GM12878 (cell line): ENCODE data around the gene SH3BP1. TPM values are rescaled to one million over a fixed set of nuclear protein-coding genes. Genes with fewer than 3 reads are reported as not detected.

Experiments
- E4F1 ChIP-seq: fragments of 450-650 bp; IDR thresholded peaks from 2 replicates; pipeline ENCODE4 v1.6.1; 2018; ENCODE audit warnings: borderline replicate concordance, mild to moderate bottlenecking; ENCODE audit not compliant: partially characterized antibody
- ELK1 ChIP-seq: IDR thresholded peaks from 2 replicates; pipeline ENCODE4 v1.6.1; 2012; ENCODE audit warnings: low read depth, low read length, improper control_type of control experiment
- GABPA ChIP-seq: IDR thresholded peaks from 2 replicates; pipeline ENCODE4 v1.6.1; 2014; ENCODE audit warnings: antibody characterized with exemption, low read depth, mild to moderate bottlenecking, inconsistent platforms
- HDAC6 ChIP-seq: fragments of 200-600 bp; sonication (generic); IDR thresholded peaks from one replicate; pipeline ENCODE4 v1.8.0; 2017; ENCODE audit warnings: antibody characterized with exemption; ENCODE audit not compliant: unreplicated experiment
- IKZF1 ChIP-seq: fragments of 450-650 bp; conservative IDR thresholded peaks from 2 replicates; pipeline ENCODE4 v1.6.1; 2017; ENCODE audit warnings: antibody characterized with exemption, mild to moderate bottlenecking
- KLF5 ChIP-seq: fragments of 450-650 bp; IDR thresholded peaks from 2 replicates; pipeline ENCODE4 v1.6.1; 2014; ENCODE audit warnings: mild to moderate bottlenecking; ENCODE audit not compliant: partially characterized antibody
- MEF2A ChIP-seq: IDR thresholded peaks from 2 replicates; pipeline ENCODE4 v1.6.1; 2011; ENCODE audit warnings: low read depth, mild to moderate bottlenecking, low read length, moderate library complexity; ENCODE audit not compliant: insufficient read depth
- MTA3 ChIP-seq: IDR thresholded peaks from 2 replicates; pipeline ENCODE4 v1.6.1; 2012; ENCODE audit warnings: low read length, inconsistent platforms, borderline replicate concordance
- NFIC ChIP-seq: IDR thresholded peaks from 2 replicates; pipeline ENCODE4 v1.6.1; 2012; ENCODE audit warnings: low read depth, mild to moderate bottlenecking, inconsistent platforms, low read length, moderate library complexity
- PML ChIP-seq: IDR thresholded peaks from 2 replicates; pipeline ENCODE4 v1.6.1; 2012; ENCODE audit warnings: low read length, inconsistent platforms
- RAD51 ChIP-seq: fragments of 450-650 bp; IDR thresholded peaks from 2 replicates; pipeline ENCODE4 v1.6.1; 2016; ENCODE audit warnings: moderate library complexity, mild to moderate bottlenecking, inconsistent platforms
- SREBF2 ChIP-seq: IDR thresholded peaks from 2 replicates; pipeline ENCODE4 v1.6.1; 2012; ENCODE audit warnings: mild to moderate bottlenecking, low read length
- SUPT20H ChIP-seq: IDR thresholded peaks from 2 replicates; pipeline ENCODE4 v1.6.1; 2011; ENCODE audit warnings: low read depth, mild to moderate bottlenecking, low read length, moderate library complexity, borderline replicate concordance; ENCODE audit not compliant: control insufficient read depth
- TARDBP ChIP-seq: IDR thresholded peaks from 2 replicates; pipeline ENCODE4 v1.6.1; 2016; ENCODE audit warnings: borderline replicate concordance
- USF2 ChIP-seq: IDR thresholded peaks from 2 replicates; pipeline ENCODE4 v1.6.1; 2011; ENCODE audit warnings: low read depth, low read length, improper control_type of control experiment, borderline replicate concordance
- ZBTB40 ChIP-seq: fragments of 450-650 bp; IDR thresholded peaks from 2 replicates; pipeline ENCODE4 v1.6.1; 2016; ENCODE audit warnings: mild to moderate bottlenecking, moderate library complexity, borderline replicate concordance
- ZNF622 ChIP-seq: fragments of 450-650 bp; IDR thresholded peaks from 2 replicates; pipeline ENCODE4 v1.6.1; 2017; ENCODE audit warnings: mild to moderate bottlenecking, inconsistent platforms
- polyA plus RNA-seq, 11 experiments: library from polyadenylated mRNA; depleted of rRNA in 4 of 11; unstranded in 6 of 11; stranded (reverse) in 5 of 11; fragments of >200 nt; fragmentation: Nextera tagmentation in 4 of 11; fragmentation: Illumina TruSeq in 1 of 11; extraction: Ambion mirVana in 4 of 11; extraction: Trizol in 1 of 11; gene quantifications; 1 replicate in 1 of 11; 2 replicates in 10 of 11; pipeline versions ENCODE4 v1.2.1 to v1.2.3, GENCODE V29; 2011 to 2016; ENCODE audit warnings: inconsistent platforms in 2 of 11, missing spikeins in 2 of 11, low read depth in 1 of 11
- total RNA-seq, 4 experiments: library from RNA; depleted of rRNA in 3 of 4; stranded (reverse); fragments of >200 nt in 3 of 4; fragmentation: Illumina TruSeq in 1 of 4; extraction: Trizol in 1 of 4; gene quantifications; 2 replicates each; pipeline versions ENCODE4 v1.2.1 to v1.2.3, GENCODE V29; 2013 to 2021
- TF ChIP-seq, protein P1 (sequence below): fragments of 450-650 bp; IDR thresholded peaks from 2 replicates; pipeline ENCODE4 v1.6.1; 2018; ENCODE audit warnings: mild to moderate bottlenecking, low read depth, moderate library complexity; ENCODE audit not compliant: partially characterized antibody

SH3BP1 gene
- total and polyA plus RNA-seq, 10 of the 15 experiments (the other 5 are each of a cell fraction or from before 2014, with no cell fraction given) = 0.29 to 70.5 (median 22.5) TPM

- 0 out of 2 replicates have a peak, but pooled peaks have one; percentile 51 for TF ChIP-seq TARDBP
- peak; percentile 85 for TF ChIP-seq ELK1
- TF ChIP-seq ZBTB40 = peak; percentile 98
- TF ChIP-seq, protein P1, sequence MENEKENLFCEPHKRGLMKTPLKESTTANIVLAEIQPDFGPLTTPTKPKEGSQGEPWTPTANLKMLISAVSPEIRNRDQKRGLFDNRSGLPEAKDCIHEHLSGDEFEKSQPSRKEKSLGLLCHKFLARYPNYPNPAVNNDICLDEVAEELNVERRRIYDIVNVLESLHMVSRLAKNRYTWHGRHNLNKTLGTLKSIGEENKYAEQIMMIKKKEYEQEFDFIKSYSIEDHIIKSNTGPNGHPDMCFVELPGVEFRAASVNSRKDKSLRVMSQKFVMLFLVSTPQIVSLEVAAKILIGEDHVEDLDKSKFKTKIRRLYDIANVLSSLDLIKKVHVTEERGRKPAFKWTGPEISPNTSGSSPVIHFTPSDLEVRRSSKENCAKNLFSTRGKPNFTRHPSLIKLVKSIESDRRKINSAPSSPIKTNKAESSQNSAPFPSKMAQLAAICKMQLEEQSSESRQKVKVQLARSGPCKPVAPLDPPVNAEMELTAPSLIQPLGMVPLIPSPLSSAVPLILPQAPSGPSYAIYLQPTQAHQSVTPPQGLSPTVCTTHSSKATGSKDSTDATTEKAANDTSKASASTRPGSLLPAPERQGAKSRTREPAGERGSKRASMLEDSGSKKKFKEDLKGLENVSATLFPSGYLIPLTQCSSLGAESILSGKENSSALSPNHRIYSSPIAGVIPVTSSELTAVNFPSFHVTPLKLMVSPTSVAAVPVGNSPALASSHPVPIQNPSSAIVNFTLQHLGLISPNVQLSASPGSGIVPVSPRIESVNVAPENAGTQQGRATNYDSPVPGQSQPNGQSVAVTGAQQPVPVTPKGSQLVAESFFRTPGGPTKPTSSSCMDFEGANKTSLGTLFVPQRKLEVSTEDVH = peak; percentile 94
- TF ChIP-seq RAD51 = no peak
- TF ChIP-seq NFIC = peak; percentile 42; the same call in 1 of the 2 replicates
- TF ChIP-seq MTA3 = no peak
- TF ChIP-seq PML = peak; percentile 83; the same call in 1 of the 2 replicates
- TF ChIP-seq KLF5 = peak; percentile 85
- peak; percentile 99 for TF ChIP-seq IKZF1
- TF ChIP-seq GABPA = peak; percentile 97
- no peak; the same call in 1 of the 2 replicates for TF ChIP-seq SREBF2
- peak; percentile 90 for TF ChIP-seq E4F1
- TF ChIP-seq SUPT20H = no peak
- TF ChIP-seq ZNF622 = no peak
- no peak for TF ChIP-seq USF2
- TF ChIP-seq HDAC6 = peak; percentile 65
- 0 out of 2 replicates have a peak, but pooled peaks have one; percentile 64 for TF ChIP-seq MEF2A
Measured at GRCh38 chr22:37608477-37609239, 30.8 kb upstream of the SH3BP1 start, which contains the start of gene GGA1 (continued).
